Naive thymus-derived CD4-positive, alpha-beta T cell (primary cell): ENCODE measurements around the gene HNF4A. TPM values are rescaled to one million over a fixed set of nuclear protein-coding genes. Genes with fewer than 3 reads are reported as not detected.
A peak's percentile ranks its signal among the peaks of the same experiment; 100 is the strongest.
"Not testable (repeated sequence)": the region's sequence is repeated elsewhere in the genome, so short reads cannot be mapped to it uniquely, and the experiment has no call there.

Experiments
- ATAC-seq: fragments of 150-1000 bp; cut with Tn5 transposase; 2 replicates; pipeline ENCODE4 v1.10.0; 2021; ENCODE audit warnings: mild to moderate bottlenecking, moderate library complexity
- CTCF ChIA-PET: fragments of 350-600 bp; sonication (Branson Sonifier 250); formaldehyde crosslinking; loops from one replicate; lab custom pipeline; 2021; ENCODE audit warnings: antibody characterized with exemption; lab: Charles Lee
- POLR2A ChIA-PET: fragments of 350-600 bp; sonication (Branson Sonifier 250); formaldehyde crosslinking; loops from one replicate; lab custom pipeline; 2021; ENCODE audit warnings: antibody characterized with exemption, inconsistent platforms; lab: Charles Lee
- DNase-seq, 9 donors: peaks; one replicate each; pipeline versions ENCODE4 v3.0.0 to v3.0.0-alpha.2; 2020 to 2022; ENCODE audit warnings: mixed read lengths in 1 of 9
- H3K27ac ChIP-seq: one replicate; pipeline ENCODE4 v1.7.0; 2013; ENCODE audit warnings: mild to moderate bottlenecking, low read depth, low read length, moderate library complexity
- H3K27me3 ChIP-seq, 2 donors: one replicate each; pipeline ENCODE4 v1.7.0; 2013; ENCODE audit warnings: low read length in 2 of 2, mild to moderate bottlenecking in 2 of 2, moderate library complexity in 2 of 2; ENCODE audit not compliant: control insufficient read depth in 2 of 2, insufficient read depth in 2 of 2
- H3K36me3 ChIP-seq, 3 experiments: 1 replicate in 2 of 3; 2 replicates in 1 of 3; pipeline ENCODE4 v1.7.0; 2013; ENCODE audit warnings: low read length in 3 of 3, mild to moderate bottlenecking in 3 of 3, moderate library complexity in 1 of 3; ENCODE audit not compliant: insufficient read depth in 3 of 3, control insufficient read depth in 2 of 3
- H3K4me1 ChIP-seq, 2 donors: one replicate each; pipeline ENCODE4 v1.7.0; 2013; ENCODE audit warnings: low read length in 2 of 2, mild to moderate bottlenecking in 2 of 2, moderate library complexity in 1 of 2; ENCODE audit not compliant: control insufficient read depth in 2 of 2, insufficient read depth in 2 of 2
- H3K4me3 ChIP-seq: 2 replicates; pipeline ENCODE4 v1.7.0; 2013; ENCODE audit warnings: mild to moderate bottlenecking, low read length
- H3K9me3 ChIP-seq, 3 experiments: 1 replicate in 2 of 3; 2 replicates in 1 of 3; pipeline ENCODE4 v1.7.0; 2013; ENCODE audit warnings: low read length in 3 of 3; ENCODE audit not compliant: control insufficient read depth in 2 of 3
- H3K27ac Mint-ChIP-seq, 9 donors: one replicate each; pipeline ENCODE4 v1.8.0; 2020 to 2022; ENCODE audit warnings: mixed read lengths in 9 of 9, mild to moderate bottlenecking in 8 of 9, moderate library complexity in 5 of 9, inconsistent platforms in 2 of 9
- H3K27me3 Mint-ChIP-seq, 5 donors: one replicate each; pipeline ENCODE4 v1.8.0; 2021 to 2022; ENCODE audit warnings: mixed read lengths in 5 of 5, mild to moderate bottlenecking in 1 of 5
- H3K36me3 Mint-ChIP-seq, 5 donors: one replicate each; pipeline ENCODE4 v1.8.0; 2020 to 2022; ENCODE audit warnings: mixed read lengths in 5 of 5, mild to moderate bottlenecking in 3 of 5, inconsistent platforms in 1 of 5
- H3K4me1 Mint-ChIP-seq, 7 donors: one replicate each; pipeline ENCODE4 v1.8.0; 2020 to 2022; ENCODE audit warnings: mixed read lengths in 7 of 7, mild to moderate bottlenecking in 3 of 7, inconsistent platforms in 1 of 7
- H3K4me3 Mint-ChIP-seq, 10 donors: one replicate each; pipeline ENCODE4 v1.8.0; 2020 to 2022; ENCODE audit warnings: mild to moderate bottlenecking in 10 of 10, mixed read lengths in 10 of 10, moderate library complexity in 6 of 10, inconsistent platforms in 2 of 10
- H3K9me3 Mint-ChIP-seq, 11 donors: one replicate each; pipeline ENCODE4 v1.8.0; 2020 to 2022; ENCODE audit warnings: mixed read lengths in 11 of 11, mild to moderate bottlenecking in 4 of 11, inconsistent platforms in 1 of 11, moderate library complexity in 1 of 11
- intact Hi-C, 2 donors: fragments of 100-400 bp; cut with micrococcal nuclease; formaldehyde crosslinking; loops; one replicate each; pipeline ENCODE4 v1.15.1; 2023
- polyA plus RNA-seq, 2 donors: library from polyadenylated mRNA; unstranded; fragments of 300-500 nt; fragmentation: Illumina TruSeq; gene quantifications; one replicate each; pipeline ENCODE4 v1.2.3, GENCODE V29; 2021
- total RNA-seq, 6 experiments: library from RNA in 5 of 6; stranded (reverse) in 5 of 6; gene quantifications; 1 replicate in 5 of 6; 2 replicates in 1 of 6; pipeline ENCODE4 v1.2.3 and lab custom pipeline; 2021 to 2026

The HNF4A gene
- total and polyA plus RNA-seq, 7 experiments from 2014 or later = not detected

DNA sequence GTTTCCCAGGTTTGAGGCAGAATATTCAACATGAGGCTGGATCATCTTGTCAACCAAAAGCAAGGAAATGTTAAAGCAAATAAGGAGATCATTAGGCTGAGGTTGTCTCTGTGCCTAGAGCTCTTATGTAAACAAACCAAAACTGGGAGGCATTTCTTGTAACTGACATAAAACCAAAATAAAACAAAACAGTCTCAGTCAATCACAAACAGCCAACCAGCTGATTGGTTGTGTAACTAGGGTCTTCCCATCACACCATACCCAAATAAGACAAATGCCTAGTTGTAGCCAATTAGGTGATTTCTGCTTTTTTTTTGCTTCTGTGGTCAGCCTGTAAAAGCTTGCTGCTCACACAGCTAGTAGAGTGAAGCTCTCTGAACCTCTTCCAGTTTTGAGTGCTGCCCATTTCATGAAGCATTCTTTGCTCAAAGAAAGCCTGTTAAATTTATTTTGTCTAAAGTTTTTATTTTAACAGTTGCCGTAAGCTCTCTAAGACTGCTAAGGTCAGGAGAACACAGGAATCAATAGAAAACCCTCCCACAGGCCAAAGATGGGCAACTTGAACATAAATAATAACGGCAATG, 35.6 kb upstream of the HNF4A start:
- H3K4me1 ChIP-seq = no peaks in the 10 kb centered on the region
- ATAC-seq (no peak), DNase-seq (no peak)
- CTCF ChIA-PET = interaction anchor here (0.6 to 1.4 kb wide), 3 partner anchors 9 to 290 kb away, joined by 3 to 7 read pairs (median 3); partner anchors contain the start of gene FITM2
- H3K4me1 Mint-ChIP-seq = no peaks in the 10 kb centered on the region
- no peak overlapping the region for H3K27ac ChIP-seq
- no peaks in the 10 kb centered on the region for H3K27me3 ChIP-seq
- POLR2A ChIA-PET = interaction anchor here (0.7 kb wide), 1 partner anchor 213 kb away, joined by 5 read pairs; no protein-coding TSS in a partner anchor
- H3K36me3 ChIP-seq = no peaks in the 10 kb centered on the region
- peaks cover 4 to 15% (median 7%) of the 10 kb centered on the region in 5 donors for H3K27me3 Mint-ChIP-seq
- no peak overlapping the region for H3K27ac Mint-ChIP-seq
- H3K9me3 ChIP-seq = no peaks in the 10 kb centered on the region
- H3K4me3 ChIP-seq = no peak overlapping the region
- no peak overlapping the region for H3K4me3 Mint-ChIP-seq
- intact Hi-C loops = loop anchor here in 1 of 2 donors (10.0 kb wide), 1 partner anchor 415 kb away; no protein-coding TSS in a partner anchor
- H3K36me3 Mint-ChIP-seq = no peaks in the 10 kb centered on the region
- H3K9me3 Mint-ChIP-seq = no peaks in the 10 kb centered on the region

- Histone ChIP-seq H3K9me3 (no peaks in the 10 kb centered on the region), H3K4me1 (no peaks in the 10 kb centered on the region), H3K27me3 (no peaks in the 10 kb centered on the region), H3K27ac (no peak overlapping the region), H3K36me3 (no peaks in the 10 kb centered on the region), H3K4me3 (no peak overlapping the region)
- Mint-ChIP-seq H3K4me1 (peaks cover 0 to 5% (median 0%) of the 10 kb centered on the region in 7 donors), H3K9me3 (no peaks in the 10 kb centered on the region), H3K4me3 (peak overlapping the region in 1 of 10 donors; percentile 29), H3K27me3 (peaks cover 0 to 13% (median 4%) of the 10 kb centered on the region in 5 donors), H3K27ac (peak overlapping the region in 1 of 9 donors; percentile 70), H3K36me3 (no peaks in the 10 kb centered on the region)
- ATAC-seq = no peak
- DNase-seq = no peak
- intact Hi-C loops = no loop called here
- ChIA-PET POLR2A (no interaction called here), CTCF (interaction anchor here (1.0 to 1.5 kb wide), 2 partner anchors 13 to 137 kb away, joined by 5 to 8 read pairs; partner anchors contain the start of gene FITM2)
Observed at GRCh38 chr20:44324343-44324742, 31.2 kb upstream of the HNF4A start.

DNA sequence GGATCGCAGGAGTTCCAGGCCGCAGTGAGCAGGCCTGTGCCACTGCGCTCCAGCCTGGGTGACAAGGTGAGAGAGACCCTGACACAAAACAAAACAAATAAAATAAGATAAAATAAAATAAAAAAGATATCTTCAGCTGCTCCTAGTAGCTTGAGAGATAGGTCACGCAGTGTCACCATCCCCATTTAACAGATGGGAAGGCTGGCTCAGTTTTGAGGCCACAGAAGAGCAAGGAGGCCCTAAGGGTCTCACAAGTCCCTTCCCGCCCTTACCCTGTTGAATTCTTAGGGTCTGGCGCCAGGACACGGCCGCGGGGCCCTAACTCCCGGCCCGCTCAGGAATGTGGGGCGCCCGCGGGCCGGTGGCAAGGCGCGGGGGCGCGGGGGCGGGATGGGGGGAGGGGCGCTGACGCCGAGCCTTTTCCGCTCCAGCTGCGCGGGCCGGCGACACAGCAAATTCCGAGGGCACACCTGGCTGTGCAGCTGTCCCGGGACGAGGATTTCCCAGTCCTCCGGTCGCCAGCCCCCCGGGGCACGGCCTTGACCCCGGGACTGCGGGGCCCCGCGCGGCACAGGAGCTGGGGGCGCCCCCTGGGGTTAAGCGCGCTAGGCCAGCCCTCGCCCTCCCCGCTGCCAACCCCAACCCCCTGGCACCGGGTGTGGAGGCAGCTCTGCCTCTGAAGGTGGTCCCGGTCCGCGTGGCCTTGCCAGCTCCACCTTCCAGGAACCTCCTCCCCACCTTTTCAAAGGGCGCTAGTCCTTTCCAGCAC, 28.9 kb upstream of the HNF4A start:
- no peaks in the 10 kb centered on the region for H3K36me3 ChIP-seq
- H3K4me1 ChIP-seq = no peaks in the 10 kb centered on the region
- DNase-seq (peak in 7 of 9 donors; percentile 2 to 26 (median 16)), ATAC-seq (peak; percentile 62)
- Mint-ChIP-seq H3K4me1 (peaks cover 0 to 5% (median 0%) of the 10 kb centered on the region in 7 donors), H3K27ac (peak overlapping the region in 2 of 9 donors; percentile 42 to 83), H3K27me3 (peaks cover 0 to 11% (median 4%) of the 10 kb centered on the region in 5 donors), H3K9me3 (no peaks in the 10 kb centered on the region), H3K36me3 (no peaks in the 10 kb centered on the region), H3K4me3 (peak overlapping the region in 8 of 10 donors; percentile 59 to 76 (median 68))
- H3K9me3 ChIP-seq = no peaks in the 10 kb centered on the region
- no peak overlapping the region for H3K4me3 ChIP-seq
- no peaks in the 10 kb centered on the region for H3K27me3 ChIP-seq
- no peak overlapping the region for H3K27ac ChIP-seq
- intact Hi-C loops = no loop called here
- CTCF ChIA-PET = interaction anchor here (0.6 to 2.0 kb wide), 4 partner anchors 15 to 111 kb away, joined by 3 to 13 read pairs (median 6); partner anchors contain the start of gene FITM2
- POLR2A ChIA-PET = no interaction called here

- CTCF ChIA-PET = interaction anchor here (0.7 to 1.8 kb wide), 2 partner anchors 17 to 111 kb away, joined by 3 to 7 read pairs; partner anchors contain the start of gene FITM2
- peak overlapping the region in 1 of 9 donors; percentile 83 for H3K27ac Mint-ChIP-seq
- H3K4me3 Mint-ChIP-seq = peak overlapping the region in 4 of 10 donors; percentile 47 to 67 (median 64)
Observed at GRCh38 chr20:44327748-44328147, 27.8 kb upstream of the HNF4A start.

DNA sequence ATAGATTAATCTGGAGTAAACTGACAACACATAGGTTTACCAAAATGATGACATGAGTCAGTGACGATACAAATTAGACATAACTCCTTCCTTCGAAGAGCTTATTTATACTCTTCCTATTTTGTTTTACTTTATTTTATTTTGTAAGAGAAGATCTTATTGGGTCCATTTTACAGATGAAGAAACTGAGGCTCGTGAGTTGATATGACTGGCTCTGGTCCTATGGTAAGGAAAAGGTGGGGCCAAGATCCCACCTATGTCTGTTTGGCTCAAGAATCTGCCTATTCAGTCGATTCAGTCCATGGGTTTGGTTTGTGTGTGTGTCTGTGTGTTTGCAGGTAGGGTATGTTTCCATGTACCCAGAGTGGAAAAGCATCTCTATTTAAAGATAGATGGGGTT, 27.1 kb upstream of the HNF4A start:
- intact Hi-C loops = no loop called here
- POLR2A ChIA-PET = interaction anchor here (0.6 to 1.4 kb wide), 2 partner anchors 117 to 324 kb away, joined by 3 read pairs; no protein-coding TSS in a partner anchor
- H3K9me3 Mint-ChIP-seq = no peaks in the 10 kb centered on the region
- peaks cover 0 to 5% (median 0%) of the 10 kb centered on the region in 7 donors for H3K4me1 Mint-ChIP-seq
- H3K27me3 ChIP-seq = no peaks in the 10 kb centered on the region
- H3K27me3 Mint-ChIP-seq = peaks cover 0 to 11% (median 5%) of the 10 kb centered on the region in 5 donors
- no peaks in the 10 kb centered on the region for H3K9me3 ChIP-seq
- H3K4me3 ChIP-seq = no peak overlapping the region
- H3K4me1 ChIP-seq = no peaks in the 10 kb centered on the region
- no peak for DNase-seq
- no peaks in the 10 kb centered on the region for H3K36me3 Mint-ChIP-seq
- peak overlapping the region in 6 of 10 donors; percentile 11 to 59 (median 48) for H3K4me3 Mint-ChIP-seq
- CTCF ChIA-PET = no interaction called here
- no peak for ATAC-seq
- peak overlapping the region in 1 of 9 donors; percentile 61 for H3K27ac Mint-ChIP-seq
- H3K36me3 ChIP-seq = no peaks in the 10 kb centered on the region
- H3K27ac ChIP-seq = no peak overlapping the region

More at GRCh38 chr20:44327748-44328147, 27.8 kb upstream of the HNF4A start:
- H3K9me3 ChIP-seq, H3K4me1 ChIP-seq, intact Hi-C loops, H3K36me3 Mint-ChIP-seq, H3K4me1 Mint-ChIP-seq, H3K36me3 ChIP-seq, H3K27me3 ChIP-seq, DNase-seq, H3K9me3 Mint-ChIP-seq, H3K4me3 ChIP-seq, H3K27ac ChIP-seq, ATAC-seq: not testable (repeated sequence)
- POLR2A ChIA-PET = interaction anchor here (0.6 to 1.4 kb wide), 2 partner anchors 116 to 325 kb away, joined by 3 read pairs; no protein-coding TSS in a partner anchor
- H3K27me3 Mint-ChIP-seq = peaks cover 0 to 11% (median 4%) of the 10 kb centered on the region in 5 donors

DNA sequence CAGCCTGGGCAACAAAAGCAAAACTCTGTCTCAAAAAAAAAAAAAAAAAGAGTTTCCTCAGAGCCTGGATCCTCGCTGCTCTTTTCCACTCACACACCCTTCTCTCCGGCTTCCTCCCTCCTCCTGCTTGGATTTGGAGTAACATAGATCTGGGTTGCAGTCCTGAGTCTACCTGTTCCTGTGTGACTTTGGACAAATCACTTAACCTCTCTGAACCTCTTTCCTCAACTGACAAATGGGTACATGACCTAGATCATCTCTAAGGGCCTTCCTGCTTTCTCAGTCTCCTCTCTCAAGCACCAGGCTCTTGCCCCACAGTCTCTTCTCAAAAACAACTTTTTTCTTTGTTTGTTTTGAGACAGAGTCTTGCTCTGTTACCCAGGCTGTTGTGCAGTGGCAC, 24.3 kb upstream of the HNF4A start:
- no peak overlapping the region for H3K4me3 Mint-ChIP-seq
- ATAC-seq (no peak), DNase-seq (no peak)
- H3K4me1 Mint-ChIP-seq = peaks cover 0 to 5% (median 0%) of the 10 kb centered on the region in 7 donors
- H3K27ac Mint-ChIP-seq = no peak overlapping the region
- Histone ChIP-seq H3K36me3 (no peaks in the 10 kb centered on the region), H3K27ac (no peak overlapping the region), H3K4me3 (no peak overlapping the region), H3K4me1 (no peaks in the 10 kb centered on the region), H3K9me3 (no peaks in the 10 kb centered on the region), H3K27me3 (no peaks in the 10 kb centered on the region)
- CTCF ChIA-PET = no interaction called here
- peaks cover 0 to 18% (median 8%) of the 10 kb centered on the region in 5 donors for H3K27me3 Mint-ChIP-seq
- POLR2A ChIA-PET = no interaction called here
- intact Hi-C loops = no loop called here
- H3K9me3 Mint-ChIP-seq = no peaks in the 10 kb centered on the region
- H3K36me3 Mint-ChIP-seq = no peaks in the 10 kb centered on the region
